Ramos (cell line): ENCODE results near the gene LHX5.

Experiments
- in situ Hi-C: fragments of 300-500 bp; cut with MboI; formaldehyde crosslinking; loops from one replicate; pipeline ENCODE4 v1.14.3; 2022; ENCODE audit warnings: low sequenced_read_pairs; ENCODE audit not compliant: unreplicated experiment

The LHX5 gene

DNA sequence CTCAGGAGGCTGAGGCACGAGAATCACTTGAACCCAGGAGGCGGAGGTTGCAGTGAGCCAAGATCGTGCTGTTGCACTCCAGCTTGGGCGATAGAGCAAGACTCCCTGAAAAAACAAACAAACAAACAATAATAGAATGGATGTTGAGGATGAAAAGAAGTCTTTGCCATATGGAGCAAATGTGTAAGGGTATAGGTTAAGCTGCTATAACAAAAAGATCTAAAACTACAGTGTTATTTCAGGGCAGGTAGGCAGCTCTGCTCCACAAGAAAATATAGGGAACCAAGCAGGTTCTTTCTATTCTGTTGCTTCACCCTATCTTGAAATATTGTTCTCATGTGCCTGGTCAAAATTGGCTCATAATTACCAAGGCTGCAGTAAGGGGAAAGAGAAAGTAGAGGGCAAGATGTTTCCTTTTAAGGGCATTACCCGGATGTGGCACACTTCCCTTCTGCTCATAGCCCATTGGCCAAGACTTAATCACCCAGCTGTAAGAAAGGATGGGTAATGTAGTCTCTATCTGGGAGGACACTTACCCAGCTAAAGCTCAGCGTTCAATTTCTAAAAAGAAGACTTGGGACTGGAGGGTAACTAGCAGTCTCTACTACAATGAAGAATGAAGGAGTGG, 26.0 kb downstream of the LHX5 start:
- in situ Hi-C loops, result no loop called here

DNA sequence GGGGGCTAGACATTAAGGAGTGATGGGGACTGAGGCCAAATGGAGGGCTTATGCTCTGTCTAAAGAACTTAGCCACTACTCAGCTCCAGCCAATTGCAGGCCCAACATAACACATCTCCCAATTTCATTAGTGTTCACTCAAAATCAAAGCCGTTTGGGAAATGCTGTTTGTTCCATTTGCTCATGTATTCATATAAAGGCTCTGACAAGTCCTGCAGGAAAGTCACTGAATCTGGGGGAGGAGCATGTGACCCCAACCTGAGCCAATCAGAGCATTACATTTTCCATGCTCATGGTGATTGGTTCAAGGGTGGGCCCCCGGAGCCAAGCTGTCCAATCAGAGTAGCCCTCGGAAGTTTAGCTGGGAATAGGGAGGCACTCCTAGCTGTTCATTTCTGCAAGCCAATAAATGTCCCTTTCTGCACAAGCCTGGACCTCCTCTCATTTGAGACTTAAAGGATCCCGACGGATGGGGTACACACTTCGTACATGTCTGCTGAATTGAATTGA, 28.6 kb downstream of the LHX5 start:
- in situ Hi-C loops, result no loop called here

DNA sequence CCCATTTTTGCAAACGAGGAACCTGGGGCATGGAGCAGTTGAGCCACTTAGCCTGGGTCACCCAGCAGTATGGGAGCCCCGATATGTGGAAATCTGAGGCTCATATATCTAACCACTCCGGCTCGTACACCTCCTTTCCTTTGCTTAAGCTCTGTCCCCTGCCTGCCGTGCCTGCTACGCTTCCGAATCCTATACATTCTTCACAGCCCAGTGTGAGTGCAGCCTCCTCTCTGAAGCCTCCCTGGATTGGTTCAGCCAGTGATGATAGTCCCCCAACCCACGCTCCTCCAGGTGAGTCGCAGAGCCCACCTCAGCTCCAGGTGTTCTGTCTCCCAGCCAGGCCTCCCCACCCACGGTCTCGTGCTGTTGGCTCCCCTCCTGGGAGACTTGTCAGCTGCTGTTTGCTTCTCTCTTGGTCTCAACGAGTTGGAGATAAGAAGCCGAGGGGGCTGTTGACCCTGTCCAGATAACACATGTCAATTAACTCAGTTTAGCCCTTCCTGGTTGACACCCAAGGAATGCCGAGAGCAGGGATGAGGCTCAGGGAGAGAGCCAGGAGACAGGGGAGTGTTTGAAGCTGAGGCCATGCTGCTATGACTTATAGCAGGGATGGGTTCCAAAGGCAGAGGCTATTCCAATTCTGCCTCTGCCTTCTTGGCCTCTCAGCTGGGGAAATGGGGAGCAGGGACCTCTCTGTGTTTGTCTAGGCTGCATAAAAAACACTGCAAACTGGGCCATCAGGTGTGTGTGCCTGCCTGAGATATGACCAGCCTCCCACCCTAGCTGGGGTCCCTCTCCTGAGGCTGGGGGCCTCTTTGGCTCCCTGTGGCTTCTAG, 30.5 kb downstream of the LHX5 start:
- in situ Hi-C loops, result no loop called here

DNA sequence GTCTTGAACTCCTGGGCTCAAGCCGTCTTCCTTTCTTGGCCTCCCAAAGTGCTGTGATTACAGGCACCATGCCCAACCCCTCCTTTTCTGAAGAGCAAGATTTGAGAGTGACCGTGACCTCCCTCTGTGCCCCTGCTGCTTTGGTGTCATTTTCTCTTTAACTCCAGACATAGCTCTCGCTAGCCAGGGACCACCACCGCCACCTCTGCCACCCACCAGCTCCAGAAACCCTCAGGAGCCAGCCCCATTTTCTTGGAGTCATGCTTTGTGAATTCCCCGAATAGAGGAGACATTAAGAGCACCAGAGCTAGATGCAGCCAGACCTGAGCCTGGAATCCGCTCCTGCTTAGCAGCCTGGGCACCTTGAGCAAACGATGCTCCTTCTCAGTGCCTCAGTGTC, 31.3 kb downstream of the LHX5 start:
- in situ Hi-C loops, result no loop called here

DNA sequence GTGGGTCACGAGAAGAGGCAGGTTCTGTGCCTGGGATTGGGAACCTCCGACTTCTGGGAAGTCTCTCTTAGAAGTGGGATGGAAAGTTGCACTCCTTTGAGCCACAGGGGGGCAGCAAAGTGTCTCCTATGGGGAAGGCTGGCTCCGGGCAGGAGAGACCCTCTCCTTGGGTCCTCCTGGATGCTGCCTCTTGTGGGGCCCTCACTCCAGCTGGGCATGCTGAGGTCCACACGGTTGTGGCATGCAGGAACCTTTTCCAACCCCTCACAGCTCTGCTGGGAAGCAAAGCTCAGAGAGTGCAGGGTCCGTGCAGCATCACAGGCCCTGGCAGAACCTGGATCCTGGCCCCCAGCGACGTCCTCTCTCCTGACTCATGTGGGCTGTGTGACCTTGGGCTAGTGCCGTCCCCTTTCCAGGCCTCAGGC, 32.1 kb downstream of the LHX5 start:
- in situ Hi-C loops, result loop anchor here (10.0 kb wide), 1 partner anchor 245 kb away; no protein-coding TSS in a partner anchor

DNA sequence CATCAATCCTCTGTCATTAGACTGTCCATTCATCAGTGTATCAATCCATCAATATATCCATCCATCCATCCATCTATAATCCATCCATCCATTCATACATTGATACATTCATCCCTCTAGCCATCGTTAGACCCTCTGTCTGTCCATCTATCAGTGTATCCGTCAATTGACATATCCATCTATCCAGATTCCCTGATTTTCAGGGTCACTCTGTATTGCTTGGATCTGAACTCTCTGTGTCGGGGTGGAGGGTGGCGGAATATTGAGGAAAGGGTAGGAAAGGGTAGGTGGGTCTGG, 32.4 kb downstream of the LHX5 start:
- in situ Hi-C loops, result loop anchor here (10.0 kb wide), 1 partner anchor 244 kb away; no protein-coding TSS in a partner anchor

DNA sequence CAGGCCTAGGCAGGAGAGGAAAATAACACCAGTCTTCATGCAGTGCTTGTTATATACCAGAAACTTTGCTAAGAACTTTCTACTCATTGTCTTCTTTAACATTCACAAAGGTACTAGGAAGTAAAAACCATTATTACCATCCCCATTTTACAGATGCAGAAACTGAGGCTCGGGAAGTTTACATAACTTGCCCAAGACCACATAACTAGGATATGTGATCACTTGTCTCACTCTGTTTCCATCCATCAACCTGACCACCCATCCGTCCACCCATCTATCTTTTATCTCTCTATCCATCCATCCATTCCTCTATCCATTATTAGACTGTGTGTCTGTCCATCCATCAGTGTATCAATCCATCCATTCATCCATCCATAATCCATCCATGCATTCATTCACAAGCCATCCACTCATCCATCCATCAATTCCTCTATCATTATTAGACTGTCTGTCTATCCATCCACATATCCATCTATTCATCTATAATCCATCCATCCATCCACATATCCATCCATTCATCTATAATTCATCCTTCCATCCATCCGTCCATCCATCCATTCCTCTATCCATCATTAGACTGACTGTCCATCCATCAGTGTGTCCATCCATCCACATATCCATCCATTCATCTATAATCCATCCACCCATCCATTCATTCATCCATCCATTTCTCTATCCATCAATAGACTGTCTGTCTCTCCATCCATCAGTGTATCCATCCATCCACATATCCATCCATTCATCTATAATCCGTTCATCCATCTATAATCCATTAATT, 33.0 kb downstream of the LHX5 start:
- in situ Hi-C loops, result loop anchor here (10.0 kb wide), 1 partner anchor 244 kb away; no protein-coding TSS in a partner anchor

DNA sequence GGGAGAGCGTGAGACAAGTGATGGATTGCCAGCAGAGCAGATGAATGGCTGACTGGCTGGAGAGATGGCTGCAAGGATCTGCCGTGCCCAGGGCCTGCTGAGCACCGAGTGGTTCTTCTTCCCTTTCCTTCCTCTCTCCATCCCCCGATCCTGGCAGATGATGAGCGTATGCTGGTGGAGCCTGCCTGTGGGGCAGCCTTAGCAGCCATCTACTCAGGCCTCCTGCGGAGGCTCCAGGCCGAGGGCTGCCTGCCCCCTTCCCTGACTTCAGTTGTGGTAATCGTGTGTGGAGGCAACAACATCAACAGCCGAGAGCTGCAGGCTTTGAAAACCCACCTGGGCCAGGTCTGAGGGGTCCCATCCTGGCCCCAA, 34.0 kb downstream of the LHX5 start:
- in situ Hi-C loops, result loop anchor here (10.0 kb wide), 1 partner anchor 243 kb away; no protein-coding TSS in a partner anchor

DNA sequence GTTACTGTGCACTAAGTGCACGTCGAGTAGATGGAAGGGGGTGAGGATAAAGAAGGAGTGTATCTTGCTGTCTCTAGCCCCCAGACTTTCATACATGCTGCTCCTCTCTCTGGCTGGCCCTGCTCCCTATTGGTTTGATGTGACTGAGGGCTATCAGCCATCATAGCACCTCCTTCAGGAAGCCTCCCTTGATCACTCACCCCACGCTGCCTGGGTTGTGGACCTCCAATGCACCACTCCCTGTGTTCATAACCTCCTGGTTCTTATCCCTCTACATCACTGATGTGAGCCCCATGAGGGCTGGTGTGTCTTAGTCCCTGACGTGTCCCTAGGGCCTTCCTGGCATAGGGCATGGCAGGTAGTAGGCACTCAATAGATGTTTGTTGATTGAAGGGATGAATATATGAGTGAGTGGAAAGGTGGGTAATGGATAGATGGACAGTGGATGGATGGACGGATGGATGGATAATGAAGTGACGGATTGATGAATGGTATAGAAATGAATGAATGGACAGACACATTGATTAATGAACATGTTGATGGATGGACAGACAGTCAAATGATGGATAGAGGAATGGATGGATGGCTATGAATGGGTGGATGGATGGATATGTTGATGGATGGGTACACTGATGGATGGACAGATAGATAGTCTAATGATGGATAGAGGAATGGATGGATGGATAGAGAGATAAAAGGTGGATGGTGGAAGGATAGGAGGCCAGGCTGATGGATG, 34.5 kb downstream of the LHX5 start:
- in situ Hi-C loops, result loop anchor here (10.0 kb wide), 1 partner anchor 242 kb away; no protein-coding TSS in a partner anchor

DNA sequence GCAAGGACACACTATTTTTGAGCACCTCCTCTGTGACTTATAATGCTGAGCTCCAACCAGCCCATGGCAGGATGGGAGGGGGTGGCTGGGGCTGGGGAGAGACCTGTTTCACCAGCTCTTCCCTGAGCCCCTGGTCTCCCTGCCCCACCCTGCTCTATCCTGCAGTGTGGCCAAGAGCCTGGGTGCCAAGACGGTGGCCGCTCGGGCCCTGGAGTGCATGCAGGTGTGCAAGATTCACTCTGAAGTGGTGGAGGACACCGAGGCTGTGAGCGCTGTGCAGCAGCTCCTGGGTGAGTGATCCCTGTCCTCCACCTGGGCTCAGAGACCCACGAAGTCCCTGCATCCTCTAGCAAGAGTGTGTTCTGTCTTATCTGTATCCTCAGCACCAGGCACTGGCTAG, 35.1 kb downstream of the LHX5 start:
- in situ Hi-C loops, result loop anchor here (10.0 kb wide), 1 partner anchor 242 kb away; no protein-coding TSS in a partner anchor

DNA sequence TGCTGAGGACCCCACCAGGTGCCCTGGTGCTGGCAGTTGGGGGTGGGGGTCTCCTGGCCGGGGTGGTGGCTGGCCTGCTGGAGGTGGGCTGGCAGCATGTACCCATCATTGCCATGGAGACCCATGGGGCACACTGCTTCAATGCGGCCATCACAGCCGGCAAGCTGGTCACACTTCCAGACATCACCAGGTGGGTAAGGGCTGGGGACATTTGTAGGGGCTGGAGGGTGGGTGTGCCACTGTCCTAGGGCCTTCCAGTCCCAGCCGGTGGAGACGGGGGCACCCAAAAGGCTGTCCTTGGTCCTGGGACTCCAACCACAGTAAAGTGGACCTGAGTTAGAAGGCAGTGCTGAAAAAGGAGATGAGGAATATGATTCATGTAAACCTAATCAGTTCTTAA, 36.3 kb downstream of the LHX5 start:
- in situ Hi-C loops, result loop anchor here (10.0 kb wide), 1 partner anchor 241 kb away; no protein-coding TSS in a partner anchor

DNA sequence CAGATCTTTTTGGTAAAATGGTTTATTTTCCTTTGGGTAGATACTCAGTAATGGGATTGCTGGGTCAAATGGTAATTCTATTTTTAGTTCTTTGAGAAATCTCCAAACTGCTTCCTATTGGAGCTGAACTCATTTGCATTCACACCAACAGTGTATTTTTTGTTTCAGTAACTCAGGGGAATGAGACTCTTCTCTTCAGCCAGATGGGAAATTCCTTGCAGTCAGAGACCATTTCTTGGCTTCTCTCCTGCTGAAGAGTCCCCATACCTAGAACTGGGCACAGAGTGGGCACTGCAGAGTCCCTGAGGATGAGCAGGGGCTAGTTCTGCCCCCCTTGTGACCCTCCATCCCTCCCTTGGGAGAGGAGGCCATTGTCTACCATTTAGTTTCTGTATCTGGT, 38.7 kb downstream of the LHX5 start:
- in situ Hi-C loops, result loop anchor here (10.0 kb wide), 1 partner anchor 238 kb away; no protein-coding TSS in a partner anchor

DNA sequence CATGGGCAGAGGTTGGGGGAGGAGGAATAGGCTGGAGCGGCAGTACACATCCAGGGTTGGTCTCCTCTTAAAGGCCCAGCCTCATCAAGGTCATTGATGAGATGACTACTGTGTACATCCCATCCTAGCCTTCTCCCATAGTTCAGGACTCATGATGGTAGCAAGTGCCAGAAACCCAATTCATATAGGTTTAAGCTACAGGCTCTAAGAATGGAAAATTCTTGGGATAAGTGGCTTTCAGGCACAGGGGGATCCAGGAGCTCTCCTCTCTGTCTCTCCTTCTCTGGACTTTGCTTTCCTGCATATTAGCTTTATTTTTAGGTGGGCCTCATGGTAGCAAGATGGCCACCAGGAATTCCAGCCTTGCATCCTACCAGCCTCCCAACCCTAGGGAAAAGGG, 43.2 kb downstream of the LHX5 start:
- in situ Hi-C loops, result loop anchor here (10.0 kb wide), 1 partner anchor 114 kb away; no protein-coding TSS in a partner anchor

DNA sequence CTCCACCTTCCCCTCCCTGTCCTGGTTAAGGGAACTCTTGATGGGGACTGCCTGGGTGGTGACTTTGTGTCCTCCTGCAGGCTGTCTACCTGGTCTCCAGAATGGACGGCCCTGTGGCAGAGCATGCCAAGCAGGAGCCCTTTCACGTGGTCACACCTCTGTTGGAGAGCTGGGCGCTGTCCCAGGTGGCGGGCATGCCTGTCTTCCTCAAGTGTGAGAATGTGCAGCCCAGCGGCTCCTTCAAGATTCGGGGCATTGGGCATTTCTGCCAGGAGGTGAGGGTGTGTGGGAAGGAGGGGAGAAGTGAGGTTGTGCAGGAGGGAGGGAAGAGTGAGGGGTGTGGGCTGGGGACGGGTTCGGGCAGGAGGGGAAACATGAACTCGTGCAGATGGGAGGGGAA, 43.8 kb downstream of the LHX5 start:
- in situ Hi-C loops, result loop anchor here (10.0 kb wide), 1 partner anchor 113 kb away; no protein-coding TSS in a partner anchor

DNA sequence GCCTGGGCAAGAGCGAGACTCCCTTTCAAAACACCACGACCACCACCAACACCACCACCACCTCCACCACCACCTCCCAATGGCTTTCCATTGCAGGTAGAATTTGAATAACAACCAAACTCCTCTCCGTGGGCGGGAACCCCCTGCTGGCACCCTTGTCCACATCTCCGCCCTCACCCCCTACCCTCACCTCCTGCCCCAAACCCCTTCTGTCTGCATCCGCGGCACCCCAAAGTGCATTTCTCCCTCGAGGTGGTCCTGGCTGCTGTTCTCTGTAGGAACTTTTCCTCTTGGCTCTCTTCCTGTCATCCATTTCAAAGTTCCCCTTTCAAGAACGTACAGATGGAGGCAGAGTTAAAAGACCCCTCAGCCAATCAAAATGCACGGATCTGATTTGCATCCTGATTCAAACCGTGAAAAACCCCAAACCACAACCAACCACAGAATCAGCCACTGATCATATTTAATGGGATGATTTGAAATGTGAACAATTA, 45.7 kb downstream of the LHX5 start:
- in situ Hi-C loops, result loop anchor here (10.0 kb wide), 1 partner anchor 111 kb away; no protein-coding TSS in a partner anchor

DNA sequence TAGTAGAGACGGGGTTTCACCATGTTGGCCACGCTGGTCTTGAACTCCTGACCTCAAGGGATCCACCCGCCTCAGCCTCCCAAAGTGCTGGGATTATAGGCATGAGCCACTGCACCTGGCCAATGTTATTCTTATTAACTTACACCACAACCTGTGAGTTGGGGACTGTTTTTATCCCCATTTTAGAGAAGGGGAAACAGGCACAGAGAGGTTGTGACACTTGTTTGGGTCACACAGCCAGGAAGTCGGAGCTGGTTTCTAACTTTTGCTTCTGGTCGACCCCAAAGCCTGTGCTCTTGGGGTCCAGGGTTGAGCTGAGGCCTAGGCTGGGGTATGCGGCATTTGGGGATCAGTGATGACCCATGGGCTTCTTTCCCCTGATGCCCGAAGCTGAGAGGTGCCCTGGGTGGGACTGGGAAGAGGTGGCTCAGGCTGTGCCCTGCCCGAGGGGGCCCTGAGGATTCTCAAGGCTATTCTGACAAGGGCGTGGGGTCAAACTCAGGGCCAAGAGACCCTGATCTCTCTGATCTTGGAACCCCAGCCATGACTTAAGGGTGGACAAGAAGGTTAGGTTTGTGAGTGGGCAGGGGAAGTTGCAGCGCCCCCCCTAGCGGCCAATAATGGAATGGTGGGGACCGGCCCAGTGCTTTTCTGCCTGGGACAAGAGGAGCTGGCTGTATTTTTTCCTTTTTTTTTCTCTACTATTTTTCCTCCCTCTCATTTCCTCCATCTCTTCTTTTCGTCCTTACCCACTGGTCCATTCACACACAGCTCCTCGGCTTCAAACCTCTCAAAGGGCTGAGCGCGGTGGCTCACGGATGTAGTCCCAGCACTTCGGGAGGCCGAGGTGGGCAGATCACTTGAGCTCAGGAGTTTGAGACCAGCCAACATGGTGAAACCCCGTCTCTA, 46.5 kb downstream of the LHX5 start:
- in situ Hi-C loops, result loop anchor here (10.0 kb wide), 1 partner anchor 110 kb away; no protein-coding TSS in a partner anchor

DNA sequence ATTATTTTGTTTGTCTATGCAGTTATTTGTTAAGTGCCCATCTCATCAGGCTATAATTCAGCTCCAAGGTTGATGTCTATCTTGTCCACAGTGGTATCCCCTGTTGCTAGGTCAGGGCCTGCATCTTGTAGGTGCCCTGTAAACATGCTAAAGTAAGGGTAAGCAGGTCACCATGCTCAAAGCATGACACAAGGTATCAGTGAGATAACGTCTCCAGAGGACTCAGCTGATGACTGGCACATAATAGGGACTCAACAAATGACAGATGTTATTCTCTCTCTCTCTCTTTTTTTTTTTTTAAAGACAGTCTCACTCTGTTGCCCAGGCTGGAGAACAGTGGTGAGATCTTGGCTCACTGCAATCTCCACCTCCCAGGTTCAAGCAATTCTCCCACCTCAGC, 47.2 kb downstream of the LHX5 start:
- in situ Hi-C loops, result loop anchor here (10.0 kb wide), 1 partner anchor 110 kb away; no protein-coding TSS in a partner anchor
